ENCODE measurements around the gene HES5.

The HES5 gene

DNA sequence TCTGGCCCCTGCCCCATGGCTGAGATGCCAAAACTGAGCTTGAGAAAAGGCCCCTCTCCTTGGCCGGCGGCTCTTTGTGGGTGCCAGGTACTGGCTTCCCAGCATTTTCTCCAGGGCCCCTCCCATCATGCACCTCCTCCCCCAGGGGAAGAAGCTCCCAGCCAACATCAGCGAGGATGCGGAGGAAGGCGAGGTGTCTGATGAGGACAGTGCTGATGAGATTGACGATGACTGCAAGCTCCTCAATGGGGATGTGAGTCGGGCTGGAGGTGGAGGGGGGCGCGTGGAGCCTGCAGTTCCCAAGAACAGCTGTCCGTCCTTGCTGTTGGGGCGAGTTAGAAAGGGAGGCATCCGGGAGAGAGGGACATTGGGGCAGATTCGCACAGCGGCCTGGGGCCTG, 40.4 kb downstream of the HES5 start:
- TF ChIP-seq, protein P1, sequence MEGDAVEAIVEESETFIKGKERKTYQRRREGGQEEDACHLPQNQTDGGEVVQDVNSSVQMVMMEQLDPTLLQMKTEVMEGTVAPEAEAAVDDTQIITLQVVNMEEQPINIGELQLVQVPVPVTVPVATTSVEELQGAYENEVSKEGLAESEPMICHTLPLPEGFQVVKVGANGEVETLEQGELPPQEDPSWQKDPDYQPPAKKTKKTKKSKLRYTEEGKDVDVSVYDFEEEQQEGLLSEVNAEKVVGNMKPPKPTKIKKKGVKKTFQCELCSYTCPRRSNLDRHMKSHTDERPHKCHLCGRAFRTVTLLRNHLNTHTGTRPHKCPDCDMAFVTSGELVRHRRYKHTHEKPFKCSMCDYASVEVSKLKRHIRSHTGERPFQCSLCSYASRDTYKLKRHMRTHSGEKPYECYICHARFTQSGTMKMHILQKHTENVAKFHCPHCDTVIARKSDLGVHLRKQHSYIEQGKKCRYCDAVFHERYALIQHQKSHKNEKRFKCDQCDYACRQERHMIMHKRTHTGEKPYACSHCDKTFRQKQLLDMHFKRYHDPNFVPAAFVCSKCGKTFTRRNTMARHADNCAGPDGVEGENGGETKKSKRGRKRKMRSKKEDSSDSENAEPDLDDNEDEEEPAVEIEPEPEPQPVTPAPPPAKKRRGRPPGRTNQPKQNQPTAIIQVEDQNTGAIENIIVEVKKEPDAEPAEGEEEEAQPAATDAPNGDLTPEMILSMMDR (IDR thresholded peaks at IDR 0.05; ENCODE audit: borderline replicate concordance, insufficient read depth, low read depth, low read length), result no peak
- no peak overlapping the region for H3K4me3 ChIP-seq (ENCODE audit: low read depth, low read length)

DNA sequence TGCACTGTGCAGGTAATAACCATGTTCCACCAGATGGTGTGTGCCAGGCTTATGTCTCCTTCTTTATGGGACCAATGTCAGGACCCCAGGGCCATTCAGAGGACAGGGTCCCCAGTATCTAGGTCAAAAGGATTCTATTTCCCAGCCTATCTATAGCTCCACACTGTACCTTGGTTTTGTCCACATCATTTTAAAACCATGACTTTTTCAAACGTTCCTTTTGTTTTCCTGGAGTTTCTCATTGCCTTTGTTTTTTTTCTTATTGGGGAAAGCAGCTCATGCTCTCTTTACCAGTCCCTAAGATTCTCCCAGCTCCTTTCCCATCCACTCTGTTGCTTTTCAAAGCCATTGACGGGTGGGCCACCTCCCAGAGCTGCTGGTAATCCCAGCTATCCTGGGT, 41.4 kb downstream of the HES5 start:
- no peak overlapping the region for H3K4me3 ChIP-seq (ENCODE audit: low read depth, low read length)
- TF ChIP-seq, protein P1 (IDR thresholded peaks at IDR 0.05; ENCODE audit: borderline replicate concordance, insufficient read depth, low read depth, low read length), result no peak

DNA sequence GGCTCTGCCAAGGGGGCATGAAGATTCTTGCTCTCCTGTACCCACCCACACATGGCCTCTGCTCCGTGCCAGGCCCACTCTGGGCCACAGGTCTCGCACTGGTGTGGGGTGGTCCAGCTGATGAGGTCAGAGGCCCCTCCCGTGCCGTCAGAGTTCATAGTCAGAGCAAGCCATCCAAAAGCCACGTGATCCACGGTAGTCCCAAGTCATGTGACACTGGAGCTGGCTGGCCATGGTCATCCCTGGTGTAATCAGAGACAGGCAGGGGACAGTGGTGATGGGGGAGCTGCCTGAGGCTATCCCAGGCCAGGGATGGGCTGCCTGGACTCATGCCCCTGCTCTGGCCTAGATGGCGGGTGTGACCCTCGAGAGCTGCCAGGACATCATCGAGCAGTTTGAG, 43.5 kb downstream of the HES5 start:
- TF ChIP-seq, protein P1 (IDR thresholded peaks at IDR 0.05; ENCODE audit: borderline replicate concordance, insufficient read depth, low read depth, low read length), result no peak
- no peak overlapping the region for H3K4me3 ChIP-seq (ENCODE audit: low read depth, low read length)

DNA sequence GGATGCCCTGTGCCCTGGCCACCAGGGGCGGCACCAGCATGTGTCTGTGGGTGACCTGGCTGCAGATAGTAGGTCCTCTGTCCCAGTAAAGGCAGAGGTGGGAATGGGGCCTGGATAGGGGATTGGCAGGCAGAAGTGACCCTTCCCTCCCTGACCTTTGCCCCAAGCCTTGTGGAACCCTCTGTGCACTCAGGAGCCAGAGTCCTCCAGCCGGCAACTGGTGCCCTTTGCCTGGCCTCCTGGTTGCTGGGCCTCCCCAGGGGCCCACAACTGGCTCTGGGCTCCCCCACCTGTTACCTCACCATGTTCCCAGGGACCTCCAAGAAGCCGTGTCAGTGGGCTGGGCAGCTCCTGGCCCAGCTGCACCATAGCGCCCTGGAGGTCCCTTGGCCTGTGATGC, 44.0 kb downstream of the HES5 start:
- H3K4me3 ChIP-seq (ENCODE audit: low read depth, low read length), result no peak overlapping the region
- TF ChIP-seq, protein P1 (IDR thresholded peaks at IDR 0.05; ENCODE audit: borderline replicate concordance, insufficient read depth, low read depth, low read length), result no peak

DNA sequence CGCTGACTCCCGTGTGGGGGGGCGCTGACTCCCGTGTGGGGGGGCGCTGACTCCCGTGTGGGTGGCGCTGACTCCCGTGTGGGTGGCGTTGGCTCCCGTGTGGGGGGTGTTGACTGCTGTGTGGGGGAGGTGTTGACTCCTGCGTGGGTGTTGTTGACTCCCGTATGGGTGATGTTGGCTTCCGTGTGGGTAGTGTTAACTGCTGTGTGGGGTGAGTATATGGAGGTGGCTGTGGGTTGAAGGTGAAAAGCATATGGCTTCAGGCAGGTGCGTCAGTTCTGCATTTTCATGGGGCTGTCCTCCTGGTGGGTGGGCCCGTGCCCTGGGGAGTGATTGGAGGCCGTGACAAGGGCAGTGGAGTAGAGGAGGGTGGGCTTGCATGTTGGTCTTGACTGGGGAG, 46.1 kb downstream of the HES5 start:
- TF ChIP-seq, protein P1 (IDR thresholded peaks at IDR 0.05; ENCODE audit: borderline replicate concordance, insufficient read depth, low read depth, low read length), result no peak
- H3K4me3 ChIP-seq (ENCODE audit: low read depth, low read length), result no peak overlapping the region

DNA sequence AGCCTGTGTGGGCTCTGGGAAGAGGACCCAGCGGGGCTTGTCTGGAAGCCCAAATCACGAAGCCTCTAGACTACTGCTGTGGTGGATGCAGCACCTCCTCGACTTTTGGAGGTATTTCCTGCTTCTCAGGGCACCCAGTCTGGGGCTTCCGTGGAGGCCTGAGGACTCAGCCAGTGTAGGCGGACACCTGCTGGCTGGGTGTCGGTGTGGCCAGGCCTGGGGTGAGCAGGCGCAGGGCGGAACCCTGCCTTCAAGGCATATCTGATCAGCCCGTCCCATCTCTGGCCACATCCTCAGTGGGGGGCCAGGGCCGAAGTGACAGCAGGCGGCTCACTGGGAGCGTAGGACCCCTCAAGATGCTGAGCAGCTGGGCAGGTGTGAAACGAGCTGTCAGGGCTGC, 47.0 kb downstream of the HES5 start:
- H3K4me3 ChIP-seq (ENCODE audit: low read depth, low read length), result no peak overlapping the region
- TF ChIP-seq, protein P1 (IDR thresholded peaks at IDR 0.05; ENCODE audit: borderline replicate concordance, insufficient read depth, low read depth, low read length), result no peak

DNA sequence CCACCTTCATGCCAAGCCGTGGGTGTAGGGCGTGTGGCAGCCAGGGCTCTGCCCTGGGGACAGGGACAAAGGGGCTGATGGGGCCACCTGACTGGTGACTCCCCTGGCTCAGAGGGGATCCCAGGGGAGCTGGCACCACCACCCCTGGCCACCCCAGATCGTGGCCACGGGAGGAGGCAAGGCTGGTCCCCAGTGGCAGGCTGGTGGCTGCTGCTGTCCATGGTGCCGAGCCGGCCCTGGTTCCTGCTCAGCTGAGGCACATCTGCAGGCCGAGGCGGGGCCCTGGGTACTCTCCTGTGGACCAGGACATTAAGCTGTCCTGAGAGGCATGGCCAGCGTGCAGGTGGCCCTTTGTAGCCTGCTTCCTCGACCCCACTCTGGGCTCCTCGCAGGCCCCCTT, 47.5 kb downstream of the HES5 start:
- TF ChIP-seq, protein P1 (IDR thresholded peaks at IDR 0.05; ENCODE audit: borderline replicate concordance, insufficient read depth, low read depth, low read length), result no peak
- H3K4me3 ChIP-seq (ENCODE audit: low read depth, low read length), result no peak overlapping the region

Measured in GM12875 (cell line).